Memory B cell (primary cell): Measurements from ENCODE around the gene ITGB2.

ENCODE experiments used
- ATAC-seq: fragments of 150-1000 bp; cut with Tn5 transposase; 2 replicates; pipeline ENCODE4 v1.10.0; 2021; ENCODE audit warnings: low read depth, mild to moderate bottlenecking, moderate library complexity
- DNase-seq, 2 donors: peaks; one replicate each; pipeline ENCODE4 v3.0.0; 2022; ENCODE audit warnings: low spot score in 2 of 2
- H3K27ac Mint-ChIP-seq: one replicate; pipeline ENCODE4 v1.8.0; 2022; ENCODE audit warnings: mild to moderate bottlenecking, moderate library complexity, mixed read lengths
- H3K27me3 Mint-ChIP-seq: one replicate; pipeline ENCODE4 v1.8.0; 2022; ENCODE audit warnings: mixed read lengths
- H3K36me3 Mint-ChIP-seq: one replicate; pipeline ENCODE4 v1.8.0; 2022; ENCODE audit warnings: mild to moderate bottlenecking, mixed read lengths
- H3K4me1 Mint-ChIP-seq: one replicate; pipeline ENCODE4 v1.8.0; 2022; ENCODE audit warnings: mixed read lengths
- H3K4me3 Mint-ChIP-seq: one replicate; pipeline ENCODE4 v1.8.0; 2022; ENCODE audit warnings: mild to moderate bottlenecking, moderate library complexity, mixed read lengths
- H3K9me3 Mint-ChIP-seq: one replicate; pipeline ENCODE4 v1.8.0; 2022; ENCODE audit warnings: mixed read lengths

The ITGB2 gene

GRCh38 chr21:44898851-44899767 lies 21.6 kb downstream of the ITGB2 start:
- Mint-ChIP-seq H3K27me3 (no peaks in the 10 kb centered on the region), H3K27ac (no peak overlapping the region), H3K36me3 (peaks cover 26% of the 10 kb centered on the region), H3K9me3 (no peaks in the 10 kb centered on the region), H3K4me1 (peaks cover 7% of the 10 kb centered on the region), H3K4me3 (no peak overlapping the region)
- ATAC-seq, result no peak
- no peak for DNase-seq

DNA sequence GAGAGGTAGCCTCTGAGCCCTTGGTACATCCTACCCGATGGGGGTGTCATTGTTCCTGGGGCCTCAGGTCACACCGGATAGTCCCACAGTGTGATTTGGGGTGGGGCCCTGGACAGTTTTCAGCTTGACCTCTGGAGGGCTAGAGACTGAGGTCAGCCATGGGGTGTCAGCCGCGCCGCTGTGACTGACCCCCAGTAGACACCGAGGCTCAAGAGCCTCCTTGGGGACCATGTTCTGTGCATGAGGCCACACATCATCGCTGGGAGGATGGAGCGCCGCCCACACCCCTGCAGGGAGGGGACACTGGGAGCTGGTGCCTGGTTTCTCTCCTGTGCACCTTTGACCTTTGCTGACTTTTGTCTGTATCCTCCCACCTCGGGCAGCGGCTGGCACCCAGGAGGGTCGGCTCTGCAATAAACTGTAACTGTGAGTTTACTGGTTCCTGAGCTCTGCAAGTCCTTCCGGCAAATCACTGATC lies 22.6 kb downstream of the ITGB2 start:
- DNase-seq (no peak), ATAC-seq (no peak)
- Mint-ChIP-seq H3K27ac (peak overlapping the region; percentile 35), H3K27me3 (no peaks in the 10 kb centered on the region), H3K9me3 (no peaks in the 10 kb centered on the region), H3K4me3 (no peak overlapping the region), H3K4me1 (peaks cover 11% of the 10 kb centered on the region), H3K36me3 (peaks cover 27% of the 10 kb centered on the region)

DNA sequence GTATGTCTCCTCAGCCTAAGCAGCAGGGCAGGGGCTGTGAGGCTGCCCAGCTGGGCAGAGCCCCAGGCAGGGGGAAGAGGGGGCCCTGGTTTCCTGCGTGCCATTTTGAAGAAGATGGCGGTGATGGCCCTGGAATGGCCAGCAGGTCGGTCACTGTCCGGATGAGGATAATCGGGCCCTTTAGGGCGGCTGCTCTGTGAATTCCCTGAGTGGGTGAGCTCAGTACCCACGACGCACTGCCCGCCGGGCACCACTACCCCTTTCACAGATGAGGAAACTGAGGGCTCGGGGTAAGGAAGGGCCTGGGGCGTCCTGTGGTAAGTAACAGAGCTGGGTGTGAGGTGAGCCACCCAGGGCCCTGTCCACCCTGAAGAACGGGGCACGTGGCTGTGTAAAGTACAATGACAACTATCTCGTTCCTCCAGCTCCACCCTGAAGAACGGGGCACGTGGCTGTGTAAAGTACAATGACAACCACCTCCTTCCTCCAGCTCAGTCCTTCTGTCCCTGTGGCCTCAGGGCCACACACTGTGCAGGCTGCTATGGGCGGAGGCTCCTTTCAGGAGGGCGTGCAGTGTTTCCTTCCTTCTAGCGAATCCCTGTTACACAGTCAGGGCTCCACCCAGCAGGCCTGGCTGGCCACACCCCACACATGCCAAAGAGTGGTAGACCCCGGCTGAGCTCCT lies 23.2 kb downstream of the ITGB2 start:
- H3K27me3 Mint-ChIP-seq, result no peaks in the 10 kb centered on the region
- DNase-seq (no peak), ATAC-seq (peak; percentile 62)
- H3K9me3 Mint-ChIP-seq, result no peaks in the 10 kb centered on the region
- H3K36me3 Mint-ChIP-seq, result peaks cover 22% of the 10 kb centered on the region
- peak overlapping the region; percentile 35 for H3K27ac Mint-ChIP-seq
- H3K4me3 Mint-ChIP-seq, result no peak overlapping the region
- H3K4me1 Mint-ChIP-seq, result peaks cover 7% of the 10 kb centered on the region

DNA sequence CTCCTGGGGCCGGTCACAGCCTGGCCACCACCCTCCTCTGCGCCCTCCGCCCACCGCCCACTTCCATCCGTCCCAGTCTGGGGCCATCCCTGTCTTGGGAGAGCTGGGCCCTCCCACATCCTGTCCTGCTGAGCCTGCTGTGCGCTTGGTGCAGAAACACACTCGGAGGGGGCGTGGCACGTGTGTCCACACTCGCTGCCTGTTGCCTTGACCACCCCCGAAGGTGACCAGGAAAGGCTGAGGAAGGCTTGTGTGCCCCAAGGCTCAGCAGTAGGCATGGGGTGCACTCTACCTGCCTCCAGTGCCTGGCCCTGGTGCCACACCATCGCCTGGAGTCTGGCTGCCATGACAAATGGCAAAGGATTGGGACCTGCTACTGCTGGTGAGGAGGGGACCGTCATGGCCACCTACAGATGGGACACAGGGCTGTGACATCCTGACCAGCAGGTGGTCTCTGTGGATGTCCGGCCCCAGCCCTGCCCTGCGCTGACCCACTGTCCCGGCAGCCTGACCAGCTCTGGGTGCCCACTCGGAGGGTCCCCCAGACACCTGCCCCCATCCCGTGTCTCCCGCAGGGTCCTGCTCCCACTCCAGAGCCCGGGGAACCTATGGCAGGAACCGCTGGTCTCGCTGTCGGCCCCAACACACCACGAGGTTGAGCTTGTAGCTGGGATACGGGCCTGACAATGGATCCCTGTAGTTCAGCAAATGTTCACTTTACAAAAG lies 24.0 kb downstream of the ITGB2 start:
- Mint-ChIP-seq H3K36me3 (peaks cover 15% of the 10 kb centered on the region), H3K27ac (no peak overlapping the region), H3K4me3 (no peak overlapping the region), H3K9me3 (no peaks in the 10 kb centered on the region), H3K27me3 (no peaks in the 10 kb centered on the region), H3K4me1 (peaks cover 7% of the 10 kb centered on the region)
- no peak for DNase-seq
- no peak for ATAC-seq

- no peak overlapping the region for H3K27ac Mint-ChIP-seq
- peaks cover 12% of the 10 kb centered on the region for H3K36me3 Mint-ChIP-seq
- H3K27me3 Mint-ChIP-seq, result no peaks in the 10 kb centered on the region
- no peaks in the 10 kb centered on the region for H3K9me3 Mint-ChIP-seq
- peaks cover 7% of the 10 kb centered on the region for H3K4me1 Mint-ChIP-seq
- no peak for ATAC-seq
- H3K4me3 Mint-ChIP-seq, result no peak overlapping the region
- no peak for DNase-seq
Measured at GRCh38 chr21:44895859-44896258, 24.8 kb downstream of the ITGB2 start.

- H3K4me3 Mint-ChIP-seq, result no peak overlapping the region
- peaks cover 7% of the 10 kb centered on the region for H3K36me3 Mint-ChIP-seq
- peaks cover 7% of the 10 kb centered on the region for H3K4me1 Mint-ChIP-seq
- no peak overlapping the region for H3K27ac Mint-ChIP-seq
- H3K9me3 Mint-ChIP-seq, result no peaks in the 10 kb centered on the region
- DNase-seq, result no peak
- ATAC-seq, result no peak
- no peaks in the 10 kb centered on the region for H3K27me3 Mint-ChIP-seq
Measured at GRCh38 chr21:44894687-44895302, 25.9 kb downstream of the ITGB2 start.

DNA sequence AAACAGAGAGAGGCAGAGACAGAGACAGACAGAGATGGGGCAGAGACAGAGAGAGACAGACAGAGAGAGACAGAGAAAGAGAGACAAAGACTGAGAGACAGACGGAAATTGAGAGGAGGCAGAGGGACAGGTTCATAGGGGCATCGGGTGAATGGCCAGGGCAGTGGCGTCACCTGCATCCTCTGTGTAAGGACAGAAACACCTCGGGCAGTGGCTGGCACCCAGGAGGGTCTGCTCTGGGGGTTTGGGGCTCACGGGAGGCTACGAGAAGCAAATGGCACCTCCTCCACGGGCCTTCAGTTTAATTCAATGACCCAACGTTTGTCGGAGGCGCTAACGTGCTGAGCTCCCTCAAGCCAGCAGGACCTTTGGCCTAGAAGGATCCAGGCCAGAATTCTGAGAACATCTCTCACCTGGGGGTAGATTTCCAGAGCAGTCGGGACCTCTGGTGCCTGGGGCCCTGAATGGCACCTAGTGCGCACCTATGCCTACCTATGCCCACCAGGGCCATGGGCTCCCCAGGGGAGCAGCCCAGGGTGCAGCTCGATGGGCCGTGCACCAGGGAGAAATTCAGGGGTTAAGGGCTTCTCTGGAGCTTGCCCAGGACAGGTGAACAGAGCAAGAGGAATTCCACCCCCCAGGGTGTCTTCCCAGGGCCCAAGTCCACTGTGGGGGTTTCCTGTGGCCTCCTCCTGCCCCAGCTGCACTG lies 26.6 kb downstream of the ITGB2 start:
- Mint-ChIP-seq H3K36me3 (peaks cover 5% of the 10 kb centered on the region), H3K4me1 (peaks cover 7% of the 10 kb centered on the region), H3K9me3 (no peaks in the 10 kb centered on the region), H3K27me3 (no peaks in the 10 kb centered on the region), H3K27ac (peak overlapping the region; percentile 35), H3K4me3 (no peak overlapping the region)
- DNase-seq, result no peak
- ATAC-seq, result no peak

- Mint-ChIP-seq H3K27ac (no peak overlapping the region), H3K36me3 (peaks cover 5% of the 10 kb centered on the region), H3K9me3 (no peaks in the 10 kb centered on the region), H3K27me3 (no peaks in the 10 kb centered on the region), H3K4me1 (peaks cover 7% of the 10 kb centered on the region), H3K4me3 (no peak overlapping the region)
- no peak for ATAC-seq
- DNase-seq, result no peak
Measured at GRCh38 chr21:44893278-44893556, 27.5 kb downstream of the ITGB2 start.

GRCh38 chr21:44892536-44893277 lies 28.0 kb downstream of the ITGB2 start:
- Mint-ChIP-seq H3K27ac (no peak overlapping the region), H3K4me3 (no peak overlapping the region), H3K36me3 (peaks cover 5% of the 10 kb centered on the region), H3K27me3 (no peaks in the 10 kb centered on the region), H3K4me1 (peaks cover 6% of the 10 kb centered on the region), H3K9me3 (no peaks in the 10 kb centered on the region)
- ATAC-seq, result peak; percentile 88
- peak; percentile 72 to 77 for DNase-seq

DNA sequence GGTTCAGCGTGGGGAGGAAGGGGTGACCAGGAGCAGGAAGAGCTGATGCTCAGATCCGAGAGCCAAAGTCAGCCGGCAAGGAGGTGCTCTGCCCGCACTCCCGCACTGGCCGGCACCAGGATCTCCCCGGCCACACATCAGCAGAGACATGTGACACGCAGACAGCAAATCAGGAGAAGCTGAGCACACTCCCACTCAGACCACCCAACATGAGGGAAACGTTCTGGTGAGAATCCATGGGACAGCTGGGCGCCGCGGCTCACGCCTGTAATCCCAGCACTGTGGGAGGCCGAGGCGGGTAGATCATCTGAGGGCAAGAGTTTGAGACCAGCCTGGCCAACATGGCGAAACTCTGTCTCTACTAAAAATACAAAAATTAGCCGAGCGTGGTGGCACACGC lies 28.6 kb downstream of the ITGB2 start:
- H3K9me3 Mint-ChIP-seq, result no peaks in the 10 kb centered on the region
- H3K36me3 Mint-ChIP-seq, result peaks cover 6% of the 10 kb centered on the region
- no peak for ATAC-seq
- H3K4me3 Mint-ChIP-seq, result no peak overlapping the region
- no peak overlapping the region for H3K27ac Mint-ChIP-seq
- peaks cover 7% of the 10 kb centered on the region for H3K4me1 Mint-ChIP-seq
- DNase-seq, result no peak
- H3K27me3 Mint-ChIP-seq, result no peaks in the 10 kb centered on the region

DNA sequence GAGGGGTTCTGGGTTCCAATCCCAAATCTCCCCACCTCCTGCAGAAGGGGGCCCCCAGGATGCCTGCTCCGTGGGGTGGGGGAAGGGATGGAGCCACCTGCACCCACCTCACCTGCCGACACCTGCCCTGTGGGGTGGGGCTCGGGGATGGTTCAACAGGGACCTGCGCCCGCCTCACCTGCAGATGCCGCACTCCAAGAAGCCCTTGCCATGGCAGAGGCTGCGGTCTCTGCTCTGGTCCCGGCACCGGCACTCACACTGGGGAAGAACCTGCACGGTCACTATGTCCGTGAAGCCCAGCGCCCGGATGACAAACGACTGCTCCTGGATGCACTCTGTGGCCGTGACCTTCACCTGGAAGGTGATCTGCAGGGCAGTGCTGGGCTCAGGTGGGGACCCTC lies 29.1 kb downstream of the ITGB2 start:
- no peaks in the 10 kb centered on the region for H3K9me3 Mint-ChIP-seq
- DNase-seq (no peak), ATAC-seq (no peak)
- H3K4me3 Mint-ChIP-seq, result no peak overlapping the region
- H3K4me1 Mint-ChIP-seq, result peaks cover 7% of the 10 kb centered on the region
- no peaks in the 10 kb centered on the region for H3K27me3 Mint-ChIP-seq
- no peak overlapping the region for H3K27ac Mint-ChIP-seq
- H3K36me3 Mint-ChIP-seq, result peaks cover 6% of the 10 kb centered on the region

- H3K27ac Mint-ChIP-seq, result no peak overlapping the region
- DNase-seq (no peak), ATAC-seq (no peak)
- H3K36me3 Mint-ChIP-seq, result peaks cover 6% of the 10 kb centered on the region
- H3K27me3 Mint-ChIP-seq, result no peaks in the 10 kb centered on the region
- H3K9me3 Mint-ChIP-seq, result no peaks in the 10 kb centered on the region
- H3K4me3 Mint-ChIP-seq, result no peak overlapping the region
- peaks cover 7% of the 10 kb centered on the region for H3K4me1 Mint-ChIP-seq
Measured at GRCh38 chr21:44890961-44891541, 29.6 kb downstream of the ITGB2 start.
